Nephron (organoid): ENCODE data around the gene TSSK2.
A peak's percentile ranks its signal among the peaks of the same experiment; 100 is the strongest.

ENCODE experiments used
- H3K27ac Mint-ChIP-seq, 3 experiments: 2 replicates each; pipeline ENCODE4 v1.8.0; 2020; ENCODE audit warnings: mixed read lengths in 3 of 3, mild to moderate bottlenecking in 2 of 3, moderate library complexity in 1 of 3
- H3K27me3 Mint-ChIP-seq: 2 replicates; pipeline ENCODE4 v1.8.0; 2021; ENCODE audit warnings: low read depth, mild to moderate bottlenecking, moderate library complexity, mixed read lengths
- H3K36me3 Mint-ChIP-seq: 2 replicates; pipeline ENCODE4 v1.8.0; 2020; ENCODE audit warnings: low read depth, mixed read lengths
- H3K4me1 Mint-ChIP-seq: 2 replicates; pipeline ENCODE4 v1.8.0; 2020; ENCODE audit warnings: mixed read lengths
- H3K4me3 Mint-ChIP-seq, 3 experiments: 2 replicates each; pipeline ENCODE4 v1.8.0; 2020; ENCODE audit warnings: mild to moderate bottlenecking in 3 of 3, mixed read lengths in 3 of 3, moderate library complexity in 2 of 3
- H3K9me3 Mint-ChIP-seq: 2 replicates; pipeline ENCODE4 v1.8.0; 2020; ENCODE audit warnings: mixed read lengths
- CTCF ChIP-seq, 3 experiments: fragments of 200-600 bp; sonication (generic); IDR thresholded peaks; one replicate each; pipeline ENCODE4 v1.5.0; 2021; ENCODE audit warnings: antibody characterized with exemption in 3 of 3; ENCODE audit not compliant: unreplicated experiment in 3 of 3

The TSSK2 gene

DNA sequence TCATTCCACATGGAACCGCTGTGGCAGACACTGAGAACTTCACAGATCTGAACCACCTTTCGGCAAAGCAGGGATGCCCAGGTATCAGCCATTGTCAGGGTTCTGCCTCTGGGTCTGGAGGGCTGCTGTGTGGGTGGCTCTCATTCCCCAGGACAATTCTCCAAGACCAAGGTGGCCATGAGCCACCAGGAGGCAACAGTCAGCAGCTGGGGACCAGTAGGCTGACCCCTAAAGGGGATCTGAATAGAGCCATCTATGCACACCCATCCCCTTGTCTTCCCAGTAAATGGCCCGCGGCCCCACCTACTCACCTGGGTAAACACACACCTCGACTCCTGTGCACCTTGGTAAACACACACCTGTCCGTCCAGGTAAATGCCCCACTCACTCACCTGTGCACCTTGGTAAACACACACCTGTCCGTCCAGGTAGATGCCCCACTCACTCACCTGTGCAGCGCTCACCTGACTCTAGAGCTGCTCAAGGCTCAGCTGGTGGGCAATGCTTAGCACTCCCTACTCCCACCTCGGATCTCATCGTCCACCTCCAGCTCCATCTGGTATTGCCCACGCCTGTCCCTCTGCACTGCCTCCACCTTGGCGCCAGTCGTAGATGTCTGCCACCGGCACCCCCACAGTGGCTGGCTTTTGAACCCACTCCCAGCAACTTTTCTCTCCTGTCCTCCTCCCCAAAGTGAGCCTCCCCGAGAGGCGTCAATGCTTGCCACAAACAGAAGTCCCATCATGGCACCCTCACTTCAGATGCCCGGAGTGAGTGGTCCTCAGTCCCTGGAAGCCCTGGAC lies 37.2 kb downstream of the TSSK2 start:
- H3K27me3 Mint-ChIP-seq: peaks cover 74% of the 10 kb centered on the region

GRCh38 chr22:19169002-19169946 lies 38.2 kb downstream of the TSSK2 start:
- Mint-ChIP-seq H3K36me3 (no peaks in the 10 kb centered on the region), H3K27me3 (peaks cover 71% of the 10 kb centered on the region), H3K27ac (no peak overlapping the region), H3K9me3 (no peaks in the 10 kb centered on the region), H3K4me3 (peak overlapping the region; percentile 66 to 80 (median 73)), H3K4me1 (peaks cover 24% of the 10 kb centered on the region)
- TF ChIP-seq CTCF (IDR thresholded peaks at IDR 0.05; ENCODE audit: unreplicated experiment in 3 of 3): no peak

More for the DNA sequence above, 37.2 kb downstream of the TSSK2 start:
- Mint-ChIP-seq H3K4me3 (peak overlapping the region; percentile 22 to 57 (median 29)), H3K36me3 (no peaks in the 10 kb centered on the region), H3K27ac (no peak overlapping the region), H3K9me3 (no peaks in the 10 kb centered on the region), H3K4me1 (peaks cover 21% of the 10 kb centered on the region)
- TF ChIP-seq CTCF (IDR thresholded peaks at IDR 0.05; ENCODE audit: unreplicated experiment in 3 of 3): no peak

- Mint-ChIP-seq H3K27ac (peak overlapping the region in 1 of 3 experiments; percentile 89), H3K9me3 (no peaks in the 10 kb centered on the region), H3K4me3 (peak overlapping the region; percentile 89 to 93 (median 92)), H3K4me1 (peaks cover 24% of the 10 kb centered on the region), H3K36me3 (no peaks in the 10 kb centered on the region), H3K27me3 (peaks cover 66% of the 10 kb centered on the region)
- no peak for TF ChIP-seq CTCF (IDR thresholded peaks at IDR 0.05; ENCODE audit: unreplicated experiment in 3 of 3)
These were observed 38.8 kb downstream of the TSSK2 start for GRCh38 chr22:19169947-19170318.

- Mint-ChIP-seq H3K27me3 (peaks cover 42% of the 10 kb centered on the region), H3K9me3 (no peaks in the 10 kb centered on the region), H3K27ac (peak overlapping the region; percentile 56 to 85 (median 82)), H3K36me3 (no peaks in the 10 kb centered on the region), H3K4me3 (peak overlapping the region; percentile 89 to 93 (median 92)), H3K4me1 (peaks cover 28% of the 10 kb centered on the region)
- TF ChIP-seq CTCF (IDR thresholded peaks at IDR 0.05; ENCODE audit: unreplicated experiment in 3 of 3): no peak
These were observed 41.3 kb downstream of the TSSK2 start for GRCh38 chr22:19172213-19173046.
